ENCODE data around the gene RGS6. TPM values are rescaled to one million over a fixed set of nuclear protein-coding genes. Genes with fewer than 3 reads are reported as not detected.

Gene RGS6
- total RNA-seq, 1 donor from 2014 or later, result 1.1 TPM

DNA sequence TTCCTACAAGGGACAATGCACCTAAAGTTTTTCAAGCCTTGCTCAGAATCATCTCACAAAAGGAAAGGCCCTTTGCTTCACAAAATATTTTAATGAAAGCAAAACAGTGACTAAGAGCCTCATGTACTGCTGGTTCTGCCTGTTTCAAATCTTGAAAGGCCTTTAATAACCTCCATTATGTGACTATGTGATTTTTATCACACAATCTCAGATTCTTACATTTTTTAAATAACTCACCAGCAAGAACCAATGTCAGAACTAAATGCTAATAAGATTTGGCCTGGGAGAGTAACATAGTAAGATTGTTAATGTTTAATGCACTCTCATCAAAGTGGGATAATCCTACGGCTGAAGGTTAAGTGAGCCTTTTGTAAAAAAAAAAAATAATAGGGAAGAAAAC is 378.9 kb downstream of the RGS6 start:
- no peak for DNase-seq (ENCODE audit: low spot score)

- DNase-seq (ENCODE audit: low spot score), result no peak
Measured at GRCh38 chr14:72311516-72311915, 379.3 kb downstream of the RGS6 start.

GRCh38 chr14:72314808-72315435 is 382.7 kb downstream of the RGS6 start:
- DNase-seq (ENCODE audit: low spot score), result no peak

- no peak for DNase-seq (ENCODE audit: low spot score)
Measured at GRCh38 chr14:72315714-72316113, 383.5 kb downstream of the RGS6 start.

GRCh38 chr14:72318648-72319047 is 386.4 kb downstream of the RGS6 start:
- DNase-seq (ENCODE audit: low spot score), result no peak

DNA sequence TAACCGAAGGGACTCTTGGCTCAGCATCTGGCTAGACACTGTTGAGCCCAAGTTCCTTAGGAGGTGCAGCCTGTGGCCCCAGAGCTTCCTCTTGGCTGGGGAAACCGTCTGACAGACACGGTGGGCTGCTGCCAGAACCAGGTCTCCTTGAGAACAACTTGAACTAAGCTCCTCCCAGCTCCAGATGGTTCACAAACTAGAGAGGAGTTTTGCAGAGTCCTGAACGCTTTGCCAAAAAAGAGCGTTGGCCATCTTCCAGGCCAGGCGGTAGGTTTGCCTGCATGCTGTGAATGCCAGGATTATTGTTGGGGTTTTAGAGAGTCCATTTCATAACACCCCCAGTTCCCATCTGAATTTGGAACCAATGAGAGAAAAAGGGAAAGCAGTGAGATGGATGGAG is 399.8 kb downstream of the RGS6 start:
- no peak for DNase-seq (ENCODE audit: low spot score)

DNA sequence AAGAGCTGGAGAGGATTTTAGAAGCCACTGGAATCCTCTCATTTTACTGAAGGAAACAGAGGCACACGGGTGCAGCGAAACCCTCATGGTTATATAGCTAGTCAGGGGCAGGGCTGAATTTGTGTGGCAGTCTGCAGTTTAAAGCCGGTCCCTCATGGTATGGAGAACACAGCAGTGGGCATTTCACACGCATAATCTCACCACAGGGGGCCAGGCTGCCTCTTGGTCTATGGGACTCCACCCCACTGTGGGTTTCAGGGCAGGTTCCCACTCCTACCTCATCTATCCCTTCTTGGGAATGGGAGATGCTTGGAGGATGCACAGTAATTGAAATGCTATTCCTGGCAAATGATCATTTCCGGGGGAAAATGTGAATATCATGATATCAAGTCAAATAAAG is 400.6 kb downstream of the RGS6 start:
- no peak for DNase-seq (ENCODE audit: low spot score)

- DNase-seq (ENCODE audit: low spot score), result no peak
Measured at GRCh38 chr14:72333357-72333756, 401.1 kb downstream of the RGS6 start.

DNA sequence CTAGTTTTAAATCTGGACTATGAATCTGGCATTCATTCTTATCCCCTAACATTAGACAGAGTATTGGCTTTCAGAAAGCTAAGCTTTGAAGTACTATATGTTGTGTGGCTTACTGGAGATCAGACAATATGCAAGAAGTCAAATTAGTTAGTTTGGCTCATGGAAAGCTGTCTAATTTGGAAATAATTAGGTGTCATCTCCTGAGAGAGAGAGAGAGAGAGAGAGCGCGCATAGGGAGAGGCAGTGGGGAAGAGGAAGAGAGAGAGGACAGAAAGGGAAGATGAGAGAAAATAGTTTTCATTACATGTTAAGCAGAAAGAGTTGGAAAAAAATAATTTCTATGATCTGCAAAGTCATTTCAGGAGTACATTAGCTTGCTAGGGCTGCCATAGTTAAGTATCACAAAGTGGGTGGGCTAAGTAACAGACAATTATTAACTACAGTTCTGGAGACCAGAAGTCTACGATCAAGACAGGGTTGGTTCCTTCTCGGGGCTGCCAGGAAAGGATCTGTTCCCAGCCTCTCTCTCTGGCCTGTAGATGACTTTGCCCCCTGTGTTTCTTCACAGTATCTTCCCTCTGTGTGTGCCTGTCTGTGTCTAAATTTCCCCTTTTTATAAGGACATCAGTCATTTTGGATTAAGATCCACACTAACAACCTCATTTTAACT is 404.2 kb downstream of the RGS6 start:
- DNase-seq (ENCODE audit: low spot score), result no peak

DNA sequence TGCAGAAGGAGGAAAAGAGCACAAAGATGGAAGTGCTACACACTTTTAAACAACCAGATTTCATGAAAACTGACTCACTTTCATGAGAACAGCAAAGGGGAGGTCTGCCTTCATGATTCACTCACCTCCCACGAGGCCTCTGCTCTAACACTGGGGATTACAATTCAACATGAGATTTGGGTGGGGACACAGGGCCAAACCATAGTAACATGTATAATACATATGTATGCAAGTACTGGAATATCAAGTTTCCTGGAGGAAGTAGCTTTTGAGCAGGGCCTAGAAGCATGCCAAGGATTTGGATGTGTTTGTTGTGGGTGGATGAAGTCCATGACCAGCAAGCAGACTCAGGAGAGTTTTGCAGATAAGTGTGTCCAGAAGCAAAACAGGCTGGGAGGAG is 409.0 kb downstream of the RGS6 start:
- no peak for DNase-seq (ENCODE audit: low spot score)

GRCh38 chr14:72341686-72342085 is 409.5 kb downstream of the RGS6 start:
- no peak for DNase-seq (ENCODE audit: low spot score)

GRCh38 chr14:72347118-72347517 is 414.9 kb downstream of the RGS6 start:
- no peak for DNase-seq (ENCODE audit: low spot score)

DNA sequence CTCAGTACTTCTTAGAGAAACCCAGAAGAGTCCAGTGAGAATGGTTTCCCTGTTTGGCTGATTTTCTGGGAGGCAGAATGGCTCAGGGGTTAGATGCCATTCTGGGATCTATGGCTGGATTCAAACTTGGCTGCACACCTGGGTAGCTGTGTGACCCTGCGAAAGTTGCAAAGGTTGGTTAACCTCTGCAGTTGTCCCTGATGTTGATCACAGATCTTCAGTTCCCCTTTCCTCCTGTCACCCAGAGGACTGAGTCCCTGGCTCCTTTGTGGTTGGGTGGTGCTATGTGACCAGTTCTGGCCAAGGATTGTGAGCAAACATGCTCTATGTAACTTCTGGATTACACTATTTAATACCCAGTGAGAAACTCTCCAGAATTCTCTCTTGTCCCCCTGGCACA is 418.0 kb downstream of the RGS6 start:
- no peak for DNase-seq (ENCODE audit: low spot score)

DNA sequence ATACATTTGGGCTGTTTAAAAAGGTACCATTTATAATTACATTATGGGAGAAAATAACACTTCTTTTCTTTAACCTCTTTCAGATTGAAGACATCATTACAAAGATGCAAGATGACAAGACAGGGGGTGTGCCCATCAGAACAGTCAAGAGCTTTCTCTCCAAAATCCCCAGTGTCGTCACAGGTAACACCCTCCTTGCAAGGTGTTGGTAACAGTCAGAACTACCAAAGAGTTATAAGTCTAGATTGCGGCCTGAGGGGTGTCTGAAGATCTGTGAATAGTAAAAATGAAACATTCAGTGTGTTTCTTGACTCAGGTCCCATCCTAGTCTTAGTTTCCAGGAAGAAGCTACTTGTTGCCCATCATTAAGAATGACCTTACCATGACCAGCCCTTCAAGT is 419.8 kb downstream of the RGS6 start:
- no peak for DNase-seq (ENCODE audit: low spot score)

DNA sequence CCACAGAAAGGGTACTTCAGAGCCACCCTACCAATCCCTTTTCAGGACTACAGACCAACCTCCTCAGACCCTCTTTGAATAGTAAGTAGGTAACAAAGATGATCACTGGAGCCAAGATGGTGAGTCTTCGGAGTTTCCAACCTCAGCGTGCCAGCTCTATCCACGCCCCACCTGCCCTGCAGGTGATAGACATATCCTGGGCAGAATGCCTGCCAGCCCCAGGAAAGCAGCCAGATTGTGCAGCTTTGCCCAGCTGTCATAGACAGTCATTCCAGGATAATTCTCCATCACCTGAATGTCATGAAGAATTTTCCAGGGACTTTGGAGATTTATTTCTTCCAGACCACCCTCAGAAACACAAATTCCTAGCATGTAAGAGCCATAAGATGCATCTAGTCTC is 434.4 kb downstream of the RGS6 start:
- DNase-seq (ENCODE audit: low spot score), result no peak

DNA sequence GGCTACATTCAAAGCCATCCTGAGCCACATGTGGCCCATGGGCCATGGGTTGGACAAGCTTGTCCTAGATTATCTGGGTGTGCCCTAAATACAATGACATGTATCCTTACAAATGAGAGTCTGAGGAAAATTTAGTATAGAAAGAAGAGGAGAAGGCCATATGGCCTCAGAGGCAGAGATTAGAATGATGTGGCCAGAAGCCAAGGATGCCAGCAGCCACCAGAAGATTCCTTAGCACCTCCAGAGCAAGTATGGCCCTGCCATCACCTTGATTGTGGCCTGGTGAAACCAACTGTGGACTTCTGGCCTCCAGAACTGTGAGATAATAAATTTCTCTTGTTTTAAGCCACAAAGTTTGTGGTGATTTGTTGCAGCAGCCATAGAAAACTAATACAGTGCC is 436.9 kb downstream of the RGS6 start:
- no peak for DNase-seq (ENCODE audit: low spot score)

GRCh38 chr14:72377016-72377415 is 444.8 kb downstream of the RGS6 start:
- no peak for DNase-seq (ENCODE audit: low spot score)

DNA sequence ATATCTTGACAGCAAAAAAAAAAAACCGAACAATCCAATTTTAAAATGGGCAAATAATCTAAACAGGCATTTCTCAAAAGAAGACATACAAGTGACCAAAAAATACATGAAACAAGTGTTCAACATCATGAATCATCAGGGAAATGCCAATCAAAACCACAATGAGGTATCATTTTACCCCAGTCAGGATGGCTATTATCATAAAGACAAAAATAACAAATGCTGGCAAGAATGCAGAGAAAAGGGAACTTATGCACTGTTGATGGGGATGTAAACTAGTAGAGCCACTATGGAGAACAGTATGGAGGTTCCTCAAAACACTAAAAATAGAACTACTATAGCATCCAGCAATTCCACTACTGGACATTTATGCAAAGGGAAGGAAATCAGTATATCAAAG is 448.2 kb downstream of the RGS6 start:
- DNase-seq (ENCODE audit: low spot score), result no peak

- no peak for DNase-seq (ENCODE audit: low spot score)
Measured at GRCh38 chr14:72383865-72384264, 451.6 kb downstream of the RGS6 start.

DNA sequence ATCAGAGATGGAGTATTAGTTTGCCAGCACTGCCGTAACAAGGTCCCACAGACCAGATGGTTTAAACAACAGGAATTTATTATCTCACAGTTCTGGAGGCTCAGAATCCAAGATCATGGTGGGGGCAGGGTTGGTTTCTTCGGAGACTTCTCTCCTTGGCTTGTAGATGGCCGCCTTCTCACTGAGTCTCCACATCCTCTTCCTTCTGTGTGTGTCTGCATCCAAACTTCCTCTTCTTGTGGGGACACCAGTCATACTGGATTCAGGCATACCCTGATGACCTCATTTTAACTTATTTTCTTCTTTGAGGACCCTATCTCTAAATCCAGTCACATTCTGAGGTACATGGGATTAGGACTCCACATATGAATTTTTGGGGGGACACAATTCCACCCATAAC is 455.5 kb downstream of the RGS6 start:
- DNase-seq (ENCODE audit: low spot score), result no peak

DNA sequence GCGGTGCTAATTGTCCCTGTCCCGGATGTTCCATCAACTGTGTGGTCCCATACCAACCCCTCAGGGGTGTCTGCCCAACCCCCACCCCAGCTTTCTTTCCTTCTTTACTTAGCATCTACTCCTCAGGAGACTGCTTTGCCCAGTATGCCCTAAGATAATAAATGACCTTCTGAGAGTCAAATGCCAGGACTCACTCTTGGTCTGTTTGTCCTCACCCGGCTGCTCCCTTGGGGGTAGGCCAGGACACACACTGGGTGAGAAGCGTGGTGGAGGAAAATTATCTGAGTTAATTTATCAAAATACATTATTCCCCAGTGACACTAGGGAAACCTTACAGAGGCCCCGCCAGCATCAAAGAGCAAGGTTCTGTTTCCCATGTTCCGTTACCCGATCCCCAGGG is 457.0 kb downstream of the RGS6 start:
- DNase-seq (ENCODE audit: low spot score), result no peak

DNA sequence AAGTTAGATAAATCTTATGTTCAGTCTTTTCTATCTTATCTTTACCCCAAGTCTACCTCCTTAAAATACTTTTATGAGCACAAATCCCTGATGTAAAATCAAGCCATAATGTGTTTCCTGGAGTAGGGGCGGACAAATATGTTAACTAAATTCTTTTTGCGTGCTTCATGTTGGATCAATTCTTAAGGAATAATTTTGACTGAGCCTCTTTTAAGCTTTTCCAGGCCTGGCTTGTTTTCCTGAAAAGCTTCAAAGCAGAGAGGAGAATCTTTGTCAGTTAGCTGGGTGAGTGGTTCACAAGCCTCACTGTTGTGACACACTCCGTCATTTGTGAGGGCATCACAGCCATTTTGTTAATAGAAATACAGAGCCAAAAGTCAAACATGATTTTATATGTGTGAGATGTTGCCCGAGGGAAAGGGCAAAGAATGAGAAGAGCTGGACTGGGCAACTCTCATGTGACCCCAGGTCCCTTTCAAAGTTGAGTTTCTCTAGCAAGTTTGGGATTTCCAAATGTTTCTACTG is 468.9 kb downstream of the RGS6 start:
- DNase-seq (ENCODE audit: low spot score), result no peak

GRCh38 chr14:72401632-72402376 is 469.6 kb downstream of the RGS6 start:
- DNase-seq (ENCODE audit: low spot score), result no peak

Measured in ureter (tissue), 1 donor.